CD4-positive, alpha-beta T cell (primary cell): Measurements from ENCODE around the gene TXNDC5. TPM values are rescaled to one million over a fixed set of nuclear protein-coding genes. Genes with fewer than 3 reads are reported as not detected.

ENCODE experiments used
- ATAC-seq: fragments of 200-7000 bp; cut with Tn5 transposase; one replicate; pipeline ENCODE4 v1.10.0; 2022; ENCODE audit warnings: mild to moderate bottlenecking; ENCODE audit not compliant: poor library complexity
- CTCF ChIA-PET: fragments of 350-600 bp; sonication (Branson Sonifier 250); formaldehyde crosslinking; loops from one replicate; lab custom pipeline; 2021; ENCODE audit warnings: antibody characterized with exemption, inconsistent platforms; lab: Charles Lee
- POLR2A ChIA-PET: fragments of 350-600 bp; sonication (Branson Sonifier 250); formaldehyde crosslinking; loops from one replicate; lab custom pipeline; 2021; ENCODE audit warnings: antibody characterized with exemption, inconsistent platforms; lab: Charles Lee
- DNase-seq, 14 experiments: peaks; one replicate each; pipeline ENCODE4 v3.0.0-alpha.2; 2013 to 2020; ENCODE audit warnings: mixed read lengths in 2 of 14
- H3K27ac ChIP-seq, 2 donors: one replicate each; pipeline versions ENCODE4 v1.5.1 to v1.7.0; 2013; ENCODE audit warnings: low read length in 2 of 2, low read depth in 1 of 2, mild to moderate bottlenecking in 1 of 2
- H3K27me3 ChIP-seq, 2 experiments: 1 replicate in 1 of 2; 2 replicates in 1 of 2; pipeline versions ENCODE4 v1.6.1 to v1.7.0; 2013; ENCODE audit warnings: low read length in 2 of 2, control low read depth in 1 of 2, mild to moderate bottlenecking in 1 of 2, moderate library complexity in 1 of 2; ENCODE audit not compliant: insufficient read depth in 2 of 2, control insufficient read depth in 1 of 2
- H3K36me3 ChIP-seq: one replicate; pipeline ENCODE4 v1.6.1; 2013; ENCODE audit warnings: low read length, control low read depth; ENCODE audit not compliant: insufficient read depth
- H3K4me1 ChIP-seq: one replicate; pipeline ENCODE4 v1.6.1; 2013; ENCODE audit warnings: low read length, control low read depth; ENCODE audit not compliant: insufficient read depth
- H3K4me3 ChIP-seq: one replicate; pipeline ENCODE4 v1.5.1; 2013; ENCODE audit warnings: mild to moderate bottlenecking, low read length, moderate library complexity
- H3K9me3 ChIP-seq, 2 experiments: 1 replicate in 1 of 2; 2 replicates in 1 of 2; pipeline versions ENCODE4 v1.6.1 to v1.7.0; 2013; ENCODE audit warnings: low read length in 2 of 2, mild to moderate bottlenecking in 2 of 2, control low read depth in 1 of 2, moderate library complexity in 1 of 2; ENCODE audit not compliant: control insufficient read depth in 1 of 2, insufficient read depth in 1 of 2
- H3K27ac Mint-ChIP-seq: one replicate; pipeline ENCODE4 v1.8.0; 2020; ENCODE audit warnings: mixed read lengths
- H3K27me3 Mint-ChIP-seq: one replicate; pipeline ENCODE4 v1.8.0; 2021; ENCODE audit warnings: mixed read lengths
- H3K36me3 Mint-ChIP-seq: one replicate; pipeline ENCODE4 v1.8.0; 2021; ENCODE audit warnings: low read depth, mixed read lengths
- H3K4me1 Mint-ChIP-seq: one replicate; pipeline ENCODE4 v1.8.0; 2021; ENCODE audit warnings: low read depth, mixed read lengths
- H3K4me3 Mint-ChIP-seq: one replicate; pipeline ENCODE4 v1.8.0; 2020; ENCODE audit warnings: mild to moderate bottlenecking, mixed read lengths
- H3K9me3 Mint-ChIP-seq: one replicate; pipeline ENCODE4 v1.8.0; 2020; ENCODE audit warnings: mixed read lengths
- CTCF ChIP-seq: fragments of 200-600 bp; IDR thresholded peaks from one replicate; pipeline ENCODE4 v1.8.0; 2022; ENCODE audit warnings: antibody characterized with exemption, mild to moderate bottlenecking
- intact Hi-C, 2 experiments: fragments of 100-400 bp; cut with DNase I in 1 of 2; cut with micrococcal nuclease in 1 of 2; formaldehyde crosslinking; loops; one replicate each; pipeline versions ENCODE4 v1.15.1 to v1.9.0; 2023 to 2025; cut with DNase I, micrococcal nuclease
- total RNA-seq, 174 experiments: library from RNA in 2 of 174; stranded (reverse) in 2 of 174; gene quantifications; one replicate each; pipeline ENCODE4 v1.2.3 and lab custom pipeline; 2021 to 2026

TXNDC5 gene
- total RNA-seq, 2 experiments from 2014 or later = 4.2 to 7.8 TPM

GRCh38 chr6:7938562-7939183 lies 28.1 kb upstream of the TXNDC5 start:
- POLR2A ChIA-PET = no interaction called here
- Mint-ChIP-seq H3K9me3 (no peaks in the 10 kb centered on the region), H3K36me3 (no peaks in the 10 kb centered on the region), H3K4me1 (no peaks in the 10 kb centered on the region), H3K4me3 (no peak overlapping the region), H3K27ac (no peak overlapping the region), H3K27me3 (peaks cover 14% of the 10 kb centered on the region)
- DNase-seq (no peak), ATAC-seq (no peak)
- intact Hi-C loops = no loop called here
- no peaks in the 10 kb centered on the region for H3K9me3 ChIP-seq
- H3K36me3 ChIP-seq = no peaks in the 10 kb centered on the region
- H3K27ac ChIP-seq = no peak overlapping the region
- CTCF ChIA-PET = no interaction called here
- H3K4me3 ChIP-seq = no peak overlapping the region
- TF ChIP-seq CTCF = no peak
- no peaks in the 10 kb centered on the region for H3K4me1 ChIP-seq
- peaks cover 2 to 5% of the 10 kb centered on the region in 2 experiments for H3K27me3 ChIP-seq

GRCh38 chr6:7933794-7934193 lies 23.2 kb upstream of the TXNDC5 start:
- ATAC-seq = no peak
- Mint-ChIP-seq H3K27ac (no peak overlapping the region), H3K27me3 (peaks cover 10% of the 10 kb centered on the region), H3K36me3 (no peaks in the 10 kb centered on the region), H3K4me3 (no peak overlapping the region), H3K4me1 (no peaks in the 10 kb centered on the region), H3K9me3 (no peaks in the 10 kb centered on the region)
- intact Hi-C loops = no loop called here
- ChIA-PET CTCF (no interaction called here), POLR2A (no interaction called here)
- peaks cover 2 to 5% of the 10 kb centered on the region in 2 experiments for H3K27me3 ChIP-seq
- no peak for DNase-seq
- H3K4me3 ChIP-seq = no peak overlapping the region
- no peak overlapping the region for H3K27ac ChIP-seq
- H3K4me1 ChIP-seq = no peaks in the 10 kb centered on the region
- no peak for TF ChIP-seq CTCF
- H3K9me3 ChIP-seq = no peaks in the 10 kb centered on the region
- no peaks in the 10 kb centered on the region for H3K36me3 ChIP-seq

- intact Hi-C loops = no loop called here
- no peaks in the 10 kb centered on the region for H3K27me3 ChIP-seq
- H3K9me3 ChIP-seq = no peaks in the 10 kb centered on the region
- no peak overlapping the region for H3K4me3 ChIP-seq
- CTCF ChIA-PET = no interaction called here
- H3K4me1 ChIP-seq = no peaks in the 10 kb centered on the region
- H3K27ac ChIP-seq = no peak overlapping the region
- Mint-ChIP-seq H3K9me3 (no peaks in the 10 kb centered on the region), H3K4me1 (no peaks in the 10 kb centered on the region), H3K27me3 (peaks cover 11% of the 10 kb centered on the region), H3K27ac (no peak overlapping the region), H3K36me3 (no peaks in the 10 kb centered on the region), H3K4me3 (no peak overlapping the region)
- TF ChIP-seq CTCF = no peak
- no peak for ATAC-seq
- DNase-seq = no peak
- POLR2A ChIA-PET = no interaction called here
- no peaks in the 10 kb centered on the region for H3K36me3 ChIP-seq
Observed at GRCh38 chr6:7932625-7933024, 22.0 kb upstream of the TXNDC5 start.
